HAP-1 (cell line): Measurements from ENCODE around the gene HCST.
A peak's percentile ranks its signal among the peaks of the same experiment; 100 is the strongest.

Experiments
- DNase-seq, 2 experiments: peaks; one replicate each; pipeline ENCODE4 v3.0.0-alpha.2; 2016 to 2020; ENCODE audit warnings: low spot score in 2 of 2
- H3K27me3 ChIP-seq: fragments of 250-450 bp; sonication (Bioruptor Pico); 2 replicates; pipeline ENCODE4 v1.5.1; 2020; ENCODE audit warnings: low read depth, mild to moderate bottlenecking, moderate library complexity
- H3K36me3 ChIP-seq: fragments of 250-450 bp; sonication (Bioruptor Pico); replicated peaks from 2 replicates; pipeline ENCODE4 v1.5.1; 2020; ENCODE audit warnings: mild to moderate bottlenecking
- H3K4me1 ChIP-seq: fragments of 250-450 bp; sonication (Bioruptor Pico); 2 replicates; pipeline ENCODE4 v1.5.1; 2020; ENCODE audit warnings: mild to moderate bottlenecking
- H3K4me3 ChIP-seq: fragments of 250-450 bp; sonication (Bioruptor Pico); 2 replicates; pipeline ENCODE4 v1.5.1; 2020; ENCODE audit warnings: mild to moderate bottlenecking, moderate library complexity
- H3K9me3 ChIP-seq: fragments of 250-450 bp; sonication (Bioruptor Pico); 2 replicates; pipeline ENCODE4 v1.5.1; 2020; ENCODE audit warnings: mild to moderate bottlenecking, moderate library complexity
- in situ Hi-C: fragments of 300-500 bp; cut with MboI; formaldehyde crosslinking; loops from 3 replicates; pipeline ENCODE4 v1.14.3; 2020; ENCODE audit warnings: low sequenced_read_pairs, inconsistent platforms, mixed read lengths

The HCST gene

GRCh38 chr19:35921012-35921411 is 18.7 kb downstream of the HCST start:
- Histone ChIP-seq H3K9me3 (no peaks in the 10 kb centered on the region), H3K4me3 (no peak overlapping the region), H3K4me1 (no peaks in the 10 kb centered on the region), H3K27me3 (peaks cover 20% of the 10 kb centered on the region), H3K36me3 (no peaks in the 10 kb centered on the region)
- in situ Hi-C loops = no loop called here
- DNase-seq = no peak

DNA sequence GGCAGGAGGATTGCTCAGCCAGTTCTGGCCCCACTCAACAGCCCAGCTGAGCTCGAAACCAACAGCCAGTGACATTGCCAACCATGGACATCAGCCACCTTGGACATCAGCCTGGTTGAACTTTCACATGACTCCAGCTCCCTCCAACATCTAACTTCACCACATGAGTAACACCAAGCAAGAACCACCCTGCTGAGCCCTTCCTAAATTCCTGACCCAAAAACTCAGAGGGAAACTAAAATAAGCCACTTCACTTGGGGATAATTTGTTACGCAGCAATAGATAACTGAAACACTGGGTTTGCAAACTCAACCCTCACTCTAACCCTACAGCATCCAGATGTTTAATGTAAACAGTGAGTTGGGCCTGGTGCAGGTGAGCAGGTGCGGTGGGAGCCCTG is 23.2 kb downstream of the HCST start:
- in situ Hi-C loops = no loop called here
- no peaks in the 10 kb centered on the region for H3K36me3 ChIP-seq
- DNase-seq = no peak
- no peak overlapping the region for H3K4me3 ChIP-seq
- no peaks in the 10 kb centered on the region for H3K9me3 ChIP-seq
- H3K27me3 ChIP-seq = peaks cover 20% of the 10 kb centered on the region
- H3K4me1 ChIP-seq = no peaks in the 10 kb centered on the region

DNA sequence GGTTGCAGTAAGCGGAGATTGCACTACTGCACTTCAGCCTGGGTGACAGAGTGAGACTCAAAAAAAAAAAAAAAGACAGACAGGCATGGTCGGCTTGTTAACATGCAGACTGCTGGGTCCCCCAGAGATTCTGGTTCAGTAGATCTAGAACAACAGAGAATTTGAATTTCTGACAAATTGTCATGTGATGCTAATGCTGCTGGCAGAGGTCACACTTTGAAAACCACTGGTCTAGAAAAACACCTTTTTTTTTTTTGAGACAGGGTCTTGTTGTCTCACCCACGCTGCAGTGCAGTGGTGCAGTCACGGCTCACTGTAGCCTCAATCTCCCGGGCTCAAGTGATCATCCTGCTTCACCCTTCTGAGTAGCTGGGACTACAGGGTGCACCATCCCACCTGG is 26.2 kb downstream of the HCST start:
- Histone ChIP-seq H3K4me1 (peaks cover 6% of the 10 kb centered on the region), H3K9me3 (no peaks in the 10 kb centered on the region), H3K27me3 (peaks cover 20% of the 10 kb centered on the region), H3K36me3 (no peaks in the 10 kb centered on the region), H3K4me3 (no peak overlapping the region)
- in situ Hi-C loops = no loop called here
- no peak for DNase-seq

GRCh38 chr19:35929876-35930275 is 27.5 kb downstream of the HCST start:
- H3K27me3 ChIP-seq = peaks cover 11% of the 10 kb centered on the region
- in situ Hi-C loops = loop anchor here (5.0 kb wide), 1 partner anchor 178 kb away; no protein-coding TSS in a partner anchor
- H3K36me3 ChIP-seq = no peaks in the 10 kb centered on the region
- no peak overlapping the region for H3K4me3 ChIP-seq
- DNase-seq = no peak
- no peaks in the 10 kb centered on the region for H3K9me3 ChIP-seq
- peaks cover 6% of the 10 kb centered on the region for H3K4me1 ChIP-seq

DNA sequence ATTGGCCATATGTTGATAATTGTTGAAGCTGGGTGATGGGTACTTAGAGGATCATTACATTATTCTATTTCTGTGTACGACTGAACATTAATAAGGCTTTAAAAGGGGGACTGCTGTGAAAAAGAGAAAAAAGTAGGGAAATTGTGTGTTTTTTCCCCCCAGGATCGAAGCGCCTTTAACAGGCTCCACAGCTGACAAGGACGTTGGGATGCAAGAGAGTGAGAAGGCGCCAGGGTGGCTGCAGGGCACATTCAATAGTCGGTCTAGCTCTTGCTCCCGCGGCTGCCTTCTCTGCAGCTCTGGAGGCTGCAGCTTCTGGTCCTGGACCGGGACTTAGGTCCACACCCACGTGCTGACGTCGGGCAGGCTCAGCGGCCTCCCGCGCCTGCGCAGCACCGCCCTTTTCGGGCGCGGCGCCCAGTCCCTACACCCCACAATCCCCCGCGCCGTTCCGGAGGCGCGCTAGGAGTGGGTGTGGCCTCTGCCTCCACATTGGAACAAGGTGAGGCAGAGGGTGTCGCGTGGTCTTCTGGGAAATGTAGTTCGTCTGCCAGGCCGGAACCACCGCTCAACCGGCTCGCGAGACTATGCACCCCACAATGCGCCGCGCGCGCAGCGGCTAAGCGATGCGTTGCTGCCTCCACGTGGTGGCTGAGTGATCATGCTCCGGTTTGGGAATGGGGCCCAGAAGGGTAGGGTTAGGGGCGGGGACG is 29.0 kb downstream of the HCST start:
- no peaks in the 10 kb centered on the region for H3K9me3 ChIP-seq
- no peaks in the 10 kb centered on the region for H3K36me3 ChIP-seq
- peak; percentile 99 for DNase-seq
- H3K4me1 ChIP-seq = peaks cover 12% of the 10 kb centered on the region
- no peaks in the 10 kb centered on the region for H3K27me3 ChIP-seq
- in situ Hi-C loops = loop anchor here (5.0 kb wide), 1 partner anchor 179 kb away; no protein-coding TSS in a partner anchor
- H3K4me3 ChIP-seq = peak overlapping the region; percentile 5; the same call in 1 of the 2 replicates

DNA sequence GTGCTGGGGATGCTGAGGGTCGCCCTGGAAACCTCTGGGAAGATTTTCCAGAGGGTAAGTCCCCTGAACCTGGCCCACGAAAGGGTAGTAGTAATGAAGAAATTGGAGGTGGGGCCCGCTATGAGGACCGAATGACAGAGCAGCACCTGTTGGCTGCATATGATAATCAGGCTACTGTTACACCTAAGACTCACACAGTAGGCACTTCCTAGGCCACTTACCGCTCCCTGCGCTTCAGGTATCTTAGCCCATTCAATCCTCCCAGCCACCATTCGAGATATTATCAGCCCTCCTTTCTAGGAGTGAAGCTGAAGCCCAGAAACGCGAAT is 29.5 kb downstream of the HCST start:
- DNase-seq = no peak
- in situ Hi-C loops = loop anchor here (5.0 kb wide), 1 partner anchor 180 kb away; no protein-coding TSS in a partner anchor
- Histone ChIP-seq H3K27me3 (no peaks in the 10 kb centered on the region), H3K36me3 (no peaks in the 10 kb centered on the region), H3K4me3 (no peak overlapping the region), H3K4me1 (peaks cover 12% of the 10 kb centered on the region), H3K9me3 (no peaks in the 10 kb centered on the region)

GRCh38 chr19:35932291-35932936 is 30.1 kb downstream of the HCST start:
- Histone ChIP-seq H3K36me3 (no peaks in the 10 kb centered on the region), H3K4me1 (peaks cover 17% of the 10 kb centered on the region), H3K4me3 (no peak overlapping the region), H3K27me3 (no peaks in the 10 kb centered on the region), H3K9me3 (no peaks in the 10 kb centered on the region)
- peak; percentile 62 to 91 for DNase-seq
- in situ Hi-C loops = loop anchor here (5.0 kb wide), 1 partner anchor 180 kb away; no protein-coding TSS in a partner anchor

DNA sequence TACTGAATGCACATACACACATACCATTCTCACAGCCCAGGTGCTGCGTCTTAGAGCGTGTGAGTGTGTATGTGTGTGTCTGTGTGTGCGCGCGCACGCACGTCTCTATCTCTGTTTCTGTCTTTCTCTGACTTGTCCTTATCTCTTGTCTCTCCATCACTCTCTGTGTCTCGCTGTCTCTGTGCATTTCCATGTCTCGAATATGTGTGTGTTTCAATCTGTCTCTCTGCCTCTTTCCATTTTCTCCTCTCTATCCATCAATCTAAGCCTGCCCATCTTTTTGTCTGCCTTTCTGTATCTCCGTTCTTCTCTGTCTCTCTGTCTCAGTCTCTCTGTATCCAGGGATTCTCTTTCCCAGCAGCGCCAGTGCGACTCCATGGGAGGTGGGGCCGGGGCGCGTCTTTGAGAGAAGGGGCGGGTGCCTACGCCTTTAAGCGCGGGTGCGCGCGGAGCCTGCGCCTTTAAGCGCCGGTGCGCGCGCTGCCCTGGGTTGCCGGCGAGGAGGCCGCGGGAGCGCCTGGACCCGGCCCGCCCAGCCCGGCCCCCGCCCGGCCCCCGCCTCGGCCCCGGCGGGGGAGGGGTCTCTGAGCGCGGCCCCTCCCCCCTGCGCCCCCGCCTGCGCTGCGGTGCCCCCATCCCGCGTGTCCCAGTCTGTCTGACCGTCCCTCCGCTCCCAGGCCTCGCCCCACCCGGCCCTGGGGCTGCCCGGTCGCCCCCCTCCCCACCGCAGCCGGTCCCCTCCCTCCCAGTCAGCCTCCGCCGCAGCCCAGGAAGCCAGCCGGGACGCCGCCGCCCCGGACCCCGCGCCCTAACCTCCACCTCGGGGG is 33.8 kb downstream of the HCST start, which contains the start of gene LRFN3:
TSS of gene LRFN3 (plus strand) at position 464 of the 827 bp plus-strand sequence. CDS start 3,052 bp downstream, outside the sequence.
- DNase-seq = peak; percentile 74 to 89
- peaks cover 24% of the 10 kb centered on the region for H3K4me1 ChIP-seq
- H3K27me3 ChIP-seq = no peaks in the 10 kb centered on the region
- H3K9me3 ChIP-seq = no peaks in the 10 kb centered on the region
- in situ Hi-C loops = no loop called here
- no peaks in the 10 kb centered on the region for H3K36me3 ChIP-seq
- H3K4me3 ChIP-seq = peak within 1 kb of the TSS; percentile 57

GRCh38 chr19:35936738-35937268 is 34.5 kb downstream of the HCST start:
- Histone ChIP-seq H3K9me3 (no peaks in the 10 kb centered on the region), H3K4me1 (peaks cover 22% of the 10 kb centered on the region), H3K36me3 (no peaks in the 10 kb centered on the region), H3K27me3 (no peaks in the 10 kb centered on the region), H3K4me3 (peak overlapping the region; percentile 57)
- no peak for DNase-seq
- in situ Hi-C loops = no loop called here

DNA sequence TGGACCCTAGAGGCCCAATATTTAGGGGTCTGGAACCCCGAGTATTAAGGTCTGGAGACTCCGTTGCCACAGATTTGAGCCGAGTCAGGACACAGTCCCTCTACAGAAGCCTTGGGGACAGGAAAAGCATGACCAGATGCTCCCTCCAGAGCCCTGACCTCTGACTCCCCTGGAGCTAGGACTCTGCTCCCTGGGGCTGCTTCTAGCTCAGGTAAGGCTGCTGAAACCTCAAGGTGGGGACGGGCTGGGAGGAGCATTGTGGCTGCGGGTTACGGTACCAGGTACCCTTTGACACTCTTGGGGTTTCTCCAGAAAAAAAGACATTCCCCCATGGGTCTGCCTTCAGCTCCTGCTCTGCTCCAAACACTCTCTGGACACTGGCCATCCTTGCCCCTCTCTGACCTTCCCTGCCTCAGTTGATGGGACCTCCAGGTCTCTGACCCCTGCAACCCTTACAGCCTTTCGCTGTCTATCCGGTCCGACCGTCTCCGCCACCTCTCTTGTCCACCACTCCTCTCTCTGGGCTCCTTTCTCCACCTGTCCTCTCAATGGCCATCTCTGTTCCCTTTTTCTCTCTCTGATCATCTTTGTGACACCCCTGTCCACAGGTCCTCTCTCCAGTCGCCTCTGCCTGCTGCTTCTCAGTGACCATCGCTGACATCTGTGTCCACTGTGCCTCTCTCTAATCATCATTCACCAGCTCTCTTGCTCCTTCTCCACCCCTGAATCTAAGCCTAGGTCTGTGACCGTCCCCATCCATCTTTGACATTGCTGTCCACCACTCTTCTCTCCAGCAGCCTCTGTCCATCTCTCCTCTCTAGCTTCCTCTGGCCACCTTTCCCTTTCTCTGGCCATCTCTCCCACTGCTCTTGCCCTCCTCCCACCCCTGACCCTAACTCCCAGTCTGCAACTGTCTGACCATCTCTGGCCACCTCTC is 35.3 kb downstream of the HCST start:
- peaks cover 18% of the 10 kb centered on the region for H3K4me1 ChIP-seq
- peak overlapping the region; percentile 57 for H3K4me3 ChIP-seq
- no peaks in the 10 kb centered on the region for H3K27me3 ChIP-seq
- H3K9me3 ChIP-seq = no peaks in the 10 kb centered on the region
- in situ Hi-C loops = no loop called here
- DNase-seq = no peak
- H3K36me3 ChIP-seq = no peaks in the 10 kb centered on the region

DNA sequence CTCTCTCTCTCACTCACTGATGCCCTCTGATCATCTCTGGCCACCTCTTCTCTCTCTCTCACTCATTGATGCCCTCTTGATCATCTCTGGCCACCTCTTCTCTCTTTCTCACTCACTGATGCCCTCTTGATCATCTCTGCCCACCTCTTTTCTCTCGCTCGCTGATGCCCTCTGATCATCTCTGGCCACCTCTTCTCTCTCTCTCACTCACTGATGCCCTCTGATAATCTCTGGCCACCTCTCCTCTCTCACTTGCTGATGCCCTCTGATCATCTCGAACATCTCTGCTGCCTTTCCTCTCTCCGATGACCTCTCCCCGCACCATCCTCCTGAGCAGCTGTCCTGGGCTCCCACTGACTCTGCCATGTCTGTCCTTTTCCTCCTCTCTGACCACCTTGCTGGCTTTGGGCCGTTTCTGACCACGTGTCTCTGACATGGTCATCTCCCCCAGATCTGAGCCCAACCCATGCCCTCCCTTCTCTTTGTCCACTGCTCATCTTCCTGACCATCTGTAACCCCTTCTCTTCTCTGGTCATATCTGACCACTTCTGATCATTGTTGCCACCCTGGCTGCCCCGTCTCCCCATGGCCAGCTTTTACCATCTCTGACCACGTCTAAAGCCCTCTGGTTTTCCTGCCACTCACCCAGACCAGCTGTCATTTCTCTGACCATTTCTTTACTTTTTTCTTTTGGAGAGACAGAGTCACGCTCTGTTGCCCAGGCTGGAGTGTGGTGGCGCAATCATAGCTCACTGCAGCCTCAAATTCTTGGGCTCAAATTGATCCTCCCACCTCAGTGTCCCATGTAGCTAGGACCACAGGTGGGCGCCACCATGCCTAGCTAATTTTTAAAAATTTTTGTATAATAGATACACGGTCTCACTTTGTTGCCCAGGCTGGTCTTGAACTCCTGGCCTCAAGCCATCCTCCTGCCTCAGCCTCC is 36.2 kb downstream of the HCST start:
- in situ Hi-C loops = no loop called here

More for the DNA sequence above, 36.2 kb downstream of the HCST start:
- Histone ChIP-seq H3K4me3 (peak overlapping the region; percentile 57; the same call in 1 of the 2 replicates), H3K4me1 (peaks cover 17% of the 10 kb centered on the region), H3K9me3 (no peaks in the 10 kb centered on the region), H3K36me3 (no peaks in the 10 kb centered on the region), H3K27me3 (no peaks in the 10 kb centered on the region)
- no peak for DNase-seq
